ENCODE results near the gene TMEM271. TPM values are rescaled to one million over a fixed set of nuclear protein-coding genes. Genes with fewer than 3 reads are reported as not detected.

Gene TMEM271
- not detected in 2 replicates for total RNA-seq (2013; cell fraction: nucleolus; rRNA removed)
- total RNA-seq (2014; rRNA removed) (not detected in 2 replicates), total RNA-seq (2014; rRNA removed; fragmentation: Illumina TruSeq; extraction: Trizol) (not detected in 2 replicates), total RNA-seq (2021) (not detected in 2 replicates), polyA plus RNA-seq (2011; rRNA removed) (not detected in 2 replicates), polyA plus RNA-seq (2014; fragmentation: Illumina TruSeq; extraction: Trizol) (not detected in 2 replicates), polyA plus RNA-seq (2014; fragmentation: Nextera tagmentation; extraction: Ambion mirVana) (not detected), polyA plus RNA-seq (2014; rRNA removed) (not detected in 2 replicates), polyA plus RNA-seq (2016; fragmentation: Nextera tagmentation; extraction: Ambion mirVana) (not detected), polyA minus RNA-seq (2011; rRNA and poly(A)+ RNA removed) (not detected in 2 replicates), Bru-seq, nascent RNA (not detected), BruChase-seq, experiment 1, labeled RNA remaining after a 6-hour chase (not detected), BruChase-seq, experiment 2, labeled RNA remaining after a 2-hour chase (not detected)
- not detected for polyA plus RNA-seq (2011; ENCODE audit: low read depth)
- not detected in 2 replicates for polyA plus RNA-seq (2011; cell fraction: cytosol; rRNA removed)
- polyA plus RNA-seq (2011; cell fraction: nucleus; rRNA removed) = not detected in 2 replicates
- polyA plus RNA-seq (2012) = not detected in 2 replicates
- polyA minus RNA-seq (2011; cell fraction: cytosol; rRNA and poly(A)+ RNA removed) = not detected in 2 replicates
- not detected in 2 replicates for polyA minus RNA-seq (2011; cell fraction: nucleus; rRNA and poly(A)+ RNA removed)
- long read RNA-seq, experiment 1 = 0 reads
- long read RNA-seq, experiment 2 = 0 reads

GRCh38 chr4:576245-576821, at the start of gene TMEM271:
Gene TMEM271, minus strand, starts transcription at chr4:576295. Its CDS starts 233 bp downstream, at chr4:576062.
- FAIRE-seq (no peak), DNase-seq (ENCODE audit: low read depth, low spot score) (no peak), ATAC-seq (no peak)
- POLR2A ChIA-PET = no interaction called here
- H4K20me1 ChIP-seq (ENCODE audit: control insufficient read depth, insufficient read depth) = no peaks in the 10 kb centered on the region
- no peak within 1 kb of the TSS for H3K4me3 ChIP-seq
- H3K27me3 ChIP-seq (replicated peaks in 1 of 2; ENCODE audit: control insufficient read depth in 2 of 2, insufficient read depth in 2 of 2, low read length in 1 of 2) = no peaks in the 10 kb centered on the region; a peak in 1 of 4 replicates
- no peak within 1 kb of the TSS for H3K9ac ChIP-seq (ENCODE audit: control insufficient read depth, insufficient read depth, low read length)
- SMC1A ChIA-PET (ENCODE audit: uncharacterized antibody, unreplicated experiment) = no interaction called here
- no peaks in the 10 kb centered on the region for H3K4me1 ChIP-seq (ENCODE audit: control insufficient read depth, insufficient read depth, low read length)
- no peaks in the 10 kb centered on the region for H3K79me2 ChIP-seq (ENCODE audit: control insufficient read depth, insufficient read depth, low read length)
- intact Hi-C loops (cut with micrococcal nuclease; ENCODE audit: unreplicated experiment) = no loop called here
- no peak within 1 kb of the TSS for H3K27ac ChIP-seq (ENCODE audit: control insufficient read depth, insufficient read depth)
- no TSS peak for BruUV-seq (replicated peaks)
- in situ Hi-C loops (cut with MboI) = no loop called here
- WGBS (ENCODE audit: insufficient coverage, insufficient replicate concordance, low lambda C conversion rate, missing lambda C conversion rate) = 36% methylated on average over 6 of the region's 60 CpGs
- TF ChIP-seq, protein P1, sequence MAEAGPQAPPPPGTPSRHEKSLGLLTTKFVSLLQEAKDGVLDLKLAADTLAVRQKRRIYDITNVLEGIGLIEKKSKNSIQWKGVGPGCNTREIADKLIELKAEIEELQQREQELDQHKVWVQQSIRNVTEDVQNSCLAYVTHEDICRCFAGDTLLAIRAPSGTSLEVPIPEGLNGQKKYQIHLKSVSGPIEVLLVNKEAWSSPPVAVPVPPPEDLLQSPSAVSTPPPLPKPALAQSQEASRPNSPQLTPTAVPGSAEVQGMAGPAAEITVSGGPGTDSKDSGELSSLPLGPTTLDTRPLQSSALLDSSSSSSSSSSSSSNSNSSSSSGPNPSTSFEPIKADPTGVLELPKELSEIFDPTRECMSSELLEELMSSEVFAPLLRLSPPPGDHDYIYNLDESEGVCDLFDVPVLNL (IDR thresholded peaks at IDR 0.05; ENCODE audit: low read depth, low read length) = no peak
- TF ChIP-seq SUPT20H (IDR thresholded peaks at IDR 0.05; ENCODE audit: borderline replicate concordance, control insufficient read depth, low read depth, low read length) (no peak), BRCA1 (IDR thresholded peaks at IDR 0.05; ENCODE audit: low read depth, low read length) (no peak), ZSCAN29 (IDR thresholded peaks at IDR 0.05) (no peak), KLF5 (IDR thresholded peaks at IDR 0.05; ENCODE audit: partially characterized antibody) (no peak), MEF2A (IDR thresholded peaks at IDR 0.05; ENCODE audit: insufficient read depth, low read depth, low read length) (no peak), NR2F1 (conservative IDR thresholded peaks at IDR 0.05) (no peak), TCF3 (IDR thresholded peaks at IDR 0.05; ENCODE audit: borderline replicate concordance, insufficient read depth, low read depth, low read length) (no peak), NFXL1 (IDR thresholded peaks at IDR 0.05; ENCODE audit: borderline replicate concordance) (no peak), EGR1 (IDR thresholded peaks at IDR 0.05; ENCODE audit: borderline replicate concordance in 1 of 2, low read depth in 2 of 2, low read length in 2 of 2) (no peak), USF2 (IDR thresholded peaks at IDR 0.05; ENCODE audit: borderline replicate concordance, low read depth, low read length) (no peak), NR2C2 (IDR thresholded peaks at IDR 0.05; ENCODE audit: borderline replicate concordance, control insufficient read depth, insufficient read length, low read depth) (no peak)
- TF ChIP-seq, protein P2, sequence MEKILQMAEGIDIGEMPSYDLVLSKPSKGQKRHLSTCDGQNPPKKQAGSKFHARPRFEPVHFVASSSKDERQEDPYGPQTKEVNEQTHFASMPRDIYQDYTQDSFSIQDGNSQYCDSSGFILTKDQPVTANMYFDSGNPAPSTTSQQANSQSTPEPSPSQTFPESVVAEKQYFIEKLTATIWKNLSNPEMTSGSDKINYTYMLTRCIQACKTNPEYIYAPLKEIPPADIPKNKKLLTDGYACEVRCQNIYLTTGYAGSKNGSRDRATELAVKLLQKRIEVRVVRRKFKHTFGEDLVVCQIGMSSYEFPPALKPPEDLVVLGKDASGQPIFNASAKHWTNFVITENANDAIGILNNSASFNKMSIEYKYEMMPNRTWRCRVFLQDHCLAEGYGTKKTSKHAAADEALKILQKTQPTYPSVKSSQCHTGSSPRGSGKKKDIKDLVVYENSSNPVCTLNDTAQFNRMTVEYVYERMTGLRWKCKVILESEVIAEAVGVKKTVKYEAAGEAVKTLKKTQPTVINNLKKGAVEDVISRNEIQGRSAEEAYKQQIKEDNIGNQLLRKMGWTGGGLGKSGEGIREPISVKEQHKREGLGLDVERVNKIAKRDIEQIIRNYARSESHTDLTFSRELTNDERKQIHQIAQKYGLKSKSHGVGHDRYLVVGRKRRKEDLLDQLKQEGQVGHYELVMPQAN (conservative IDR thresholded peaks at IDR 0.05) = no peak
- TF ChIP-seq, protein P3, sequence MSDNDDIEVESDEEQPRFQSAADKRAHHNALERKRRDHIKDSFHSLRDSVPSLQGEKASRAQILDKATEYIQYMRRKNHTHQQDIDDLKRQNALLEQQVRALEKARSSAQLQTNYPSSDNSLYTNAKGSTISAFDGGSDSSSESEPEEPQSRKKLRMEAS (IDR thresholded peaks at IDR 0.05; ENCODE audit: low read depth, low read length) = no peak
- no peak within 1 kb of the TSS for H2AFZ ChIP-seq (ENCODE audit: control insufficient read depth, low read depth, low read length)
- CTCF ChIA-PET = no interaction called here
- H3K9me3 ChIP-seq (replicated peaks; ENCODE audit: control insufficient read depth, insufficient read depth, low read length) = peaks cover 3% of the 10 kb centered on the region; the same call in 1 of the 3 replicates
- no peak within 1 kb of the TSS for H3K4me2 ChIP-seq (ENCODE audit: control insufficient read depth, insufficient read depth)
- RAD21 ChIA-PET (ENCODE audit: unreplicated experiment) = no interaction called here
- H3K36me3 ChIP-seq (ENCODE audit: control insufficient read depth in 2 of 2, insufficient read depth in 2 of 2, low read length in 1 of 2) = no peaks in the 10 kb centered on the region
